ENCODE data around the gene LTBP3.

The LTBP3 gene

GRCh38 chr11:65585396-65586246 lies 27.5 kb upstream of the LTBP3 start:
- no peak for DNase-seq

GRCh38 chr11:65584723-65585171 lies 26.6 kb upstream of the LTBP3 start:
- DNase-seq: no peak

GRCh38 chr11:65584106-65584505 lies 25.9 kb upstream of the LTBP3 start:
- DNase-seq: no peak

- DNase-seq: no peak
Measured at GRCh38 chr11:65583589-65583988, 25.4 kb upstream of the LTBP3 start.

GRCh38 chr11:65581928-65582327 lies 23.8 kb upstream of the LTBP3 start:
- DNase-seq: no peak

GRCh38 chr11:65580756-65581155 lies 22.6 kb upstream of the LTBP3 start:
- no peak for DNase-seq

GRCh38 chr11:65580031-65580692 lies 22.0 kb upstream of the LTBP3 start:
- no peak for DNase-seq

- DNase-seq: no peak
Measured at GRCh38 chr11:65579291-65579690, 21.1 kb upstream of the LTBP3 start.

GRCh38 chr11:65578667-65579066 lies 20.5 kb upstream of the LTBP3 start:
- DNase-seq: no peak

GRCh38 chr11:65578134-65578533 lies 20.0 kb upstream of the LTBP3 start:
- DNase-seq: no peak

- DNase-seq: no peak
Measured at GRCh38 chr11:65577756-65578109, 19.6 kb upstream of the LTBP3 start.

GRCh38 chr11:65576867-65577755 lies 19.0 kb upstream of the LTBP3 start:
- peak; percentile 30 for DNase-seq

- no peak for DNase-seq
Measured at GRCh38 chr11:65576232-65576866, 18.2 kb upstream of the LTBP3 start.

- peak; percentile 27 for DNase-seq
Measured at GRCh38 chr11:65575568-65576231, 17.5 kb upstream of the LTBP3 start, which contains the start of gene EHBP1L1. EHBP1L1 (plus strand) TSS chr11:65576053; CDS start chr11:65576303, 250 bp downstream.

GRCh38 chr11:65574811-65575567 lies 16.8 kb upstream of the LTBP3 start:
- no peak for DNase-seq

GRCh38 chr11:65574109-65574810 lies 16.1 kb upstream of the LTBP3 start:
- peak; percentile 93 for DNase-seq

GRCh38 chr11:65573391-65574079 lies 15.4 kb upstream of the LTBP3 start:
- no peak for DNase-seq

- peak; percentile 88 for DNase-seq
Measured at GRCh38 chr11:65572356-65573051, 14.3 kb upstream of the LTBP3 start, which contains the start of gene FAM89B. FAM89B (plus strand) TSS chr11:65572538; CDS start chr11:65572670, 132 bp downstream.

- peak; percentile 54 for DNase-seq
Measured at GRCh38 chr11:65571940-65572339, 13.8 kb upstream of the LTBP3 start.
